Right lobe of liver (tissue), 6 donors: Measurements from ENCODE around the gene ZMIZ1. TPM values are rescaled to one million over a fixed set of nuclear protein-coding genes. Genes with fewer than 3 reads are reported as not detected.

ENCODE experiments used
- ATAC-seq, 4 donors: fragments of 200-7000 bp; cut with Tn5 transposase; one replicate each; pipeline ENCODE4 v1.9.1; 2020; ENCODE audit warnings: mild to moderate bottlenecking in 4 of 4, moderate library complexity in 4 of 4
- DNase-seq, 3 donors: peaks; one replicate each; pipeline ENCODE4 v3.0.0-alpha.2; 2020
- H3K27ac ChIP-seq, 3 donors: fragments of 200-600 bp; one replicate each; pipeline ENCODE4 v1.8.0; 2022
- H3K27me3 ChIP-seq, 2 donors: fragments of 200-600 bp; one replicate each; pipeline ENCODE4 v1.8.0; 2022
- H3K36me3 ChIP-seq, 4 donors: fragments of 200-600 bp; sonication (generic) in 1 of 4; one replicate each; pipeline versions ENCODE4 v1.5.1 to v1.8.0; 2017 to 2022; ENCODE audit warnings: control low read depth in 1 of 4
- H3K4me1 ChIP-seq, 4 donors: fragments of 200-600 bp; sonication (generic) in 1 of 4; one replicate each; pipeline versions ENCODE4 v1.5.1 to v1.8.0; 2017 to 2022; ENCODE audit warnings: control low read depth in 1 of 4
- H3K4me3 ChIP-seq, 3 donors: fragments of 200-600 bp; one replicate each; pipeline ENCODE4 v1.8.0; 2022
- H3K9me3 ChIP-seq, 4 donors: fragments of 200-600 bp; sonication (generic) in 1 of 4; one replicate each; pipeline versions ENCODE4 v1.5.1 to v1.8.0; 2017 to 2022; ENCODE audit warnings: control low read depth in 1 of 4
- CTCF ChIP-seq, 4 donors: fragments of 200-600 bp in 3 of 4; fragments of 450-650 bp in 1 of 4; IDR thresholded peaks; one replicate each; pipeline versions ENCODE4 v1.5.1 to v1.8.0; 2016 to 2022; ENCODE audit warnings: antibody characterized with exemption in 4 of 4, mild to moderate bottlenecking in 2 of 4
- POLR2A ChIP-seq: fragments of 450-650 bp; IDR thresholded peaks from one replicate; pipeline ENCODE4 v1.6.1; 2017; ENCODE audit warnings: antibody characterized with exemption, mild to moderate bottlenecking
- WGBS: methylation state at CpG from one replicate; pipeline ENCODE4 v1.1.6; 2018; ENCODE audit warnings: low coverage, low lambda C conversion rate; ENCODE audit not compliant: insufficient coverage; ENCODE audit errors: missing lambda C conversion rate; 5-methylcytosine and 5-hydroxymethylcytosine counted together
- intact Hi-C, 2 donors: fragments of 100-400 bp; cut with DNase I; formaldehyde crosslinking; loops; one replicate each; pipeline versions ENCODE4 v1.11.2 to v1.14.1; 2022
- total RNA-seq, 6 experiments: library from RNA; depleted of rRNA in 2 of 6; stranded (reverse); fragments of >200 nt in 2 of 6; fragmentation: NEBNext Ultra II Directional in 3 of 6; extraction: Animal tissue kit (Norgen Biotek cat#: 25700) in 3 of 6; gene quantifications; one replicate each; pipeline versions ENCODE4 v1.1.0 to v1.2.4, GENCODE V29; 2016 to 2023
- donor health status: DM: no; HTN: yes; CAD: no.
- donor health status: DM: no; HTN: no; CAD: no.
- donor health status: DM: no; HTN: no; CAD: no.
- donor health status: DM: no; HTN: yes; CAD: no.
- donor health status: DM: no; HTN: yes; CAD: no.

The ZMIZ1 gene
- total RNA-seq, 6 experiments from 2014 or later: 9.9 to 22.8 (median 12.3) TPM

GRCh38 chr10:79323602-79324001 is 254.8 kb downstream of the ZMIZ1 start:
- DNase-seq (no peak), ATAC-seq (no peak)
- H3K27ac ChIP-seq: no peak overlapping the region
- intact Hi-C loops: no loop called here
- H3K9me3 ChIP-seq: no peaks in the 10 kb centered on the region
- H3K4me3 ChIP-seq: no peak overlapping the region
- TF ChIP-seq POLR2A (no peak), CTCF (IDR thresholded peaks at IDR 0.05) (no peak)
- no peaks in the 10 kb centered on the region for H3K4me1 ChIP-seq
- 67% methylated on average over 1 of the region's 1 CpG for WGBS
- no peaks in the 10 kb centered on the region for H3K36me3 ChIP-seq
- H3K27me3 ChIP-seq: no peaks in the 10 kb centered on the region

- no peak overlapping the region for H3K27ac ChIP-seq
- H3K9me3 ChIP-seq: no peaks in the 10 kb centered on the region
- WGBS: 83% methylated on average over 3 of the region's 10 CpGs
- no peak for TF ChIP-seq CTCF (IDR thresholded peaks at IDR 0.05)
- no peak for TF ChIP-seq POLR2A
- no peak for ATAC-seq
- no peak for DNase-seq
- H3K36me3 ChIP-seq: no peaks in the 10 kb centered on the region
- no peaks in the 10 kb centered on the region for H3K4me1 ChIP-seq
- intact Hi-C loops: no loop called here
- no peak overlapping the region for H3K4me3 ChIP-seq
- H3K27me3 ChIP-seq: no peaks in the 10 kb centered on the region
These were observed 255.4 kb downstream of the ZMIZ1 start for GRCh38 chr10:79324032-79324695.

- WGBS: 88% methylated on average over 3 of the region's 3 CpGs
- H3K4me1 ChIP-seq: no peaks in the 10 kb centered on the region
- no peak overlapping the region for H3K27ac ChIP-seq
- H3K27me3 ChIP-seq: no peaks in the 10 kb centered on the region
- DNase-seq (no peak), ATAC-seq (no peak)
- H3K4me3 ChIP-seq: no peak overlapping the region
- intact Hi-C loops: no loop called here
- TF ChIP-seq POLR2A: no peak
- no peak for TF ChIP-seq CTCF (IDR thresholded peaks at IDR 0.05)
- no peaks in the 10 kb centered on the region for H3K36me3 ChIP-seq
- H3K9me3 ChIP-seq: no peaks in the 10 kb centered on the region
These were observed 257.8 kb downstream of the ZMIZ1 start for GRCh38 chr10:79326361-79327089.

GRCh38 chr10:79327090-79327457 is 258.3 kb downstream of the ZMIZ1 start:
- Histone ChIP-seq H3K27me3 (no peaks in the 10 kb centered on the region), H3K4me1 (no peaks in the 10 kb centered on the region), H3K9me3 (no peaks in the 10 kb centered on the region), H3K4me3 (no peak overlapping the region), H3K36me3 (no peaks in the 10 kb centered on the region), H3K27ac (no peak overlapping the region)
- intact Hi-C loops: no loop called here
- DNase-seq (no peak), ATAC-seq (no peak)
- no peak for TF ChIP-seq POLR2A
- TF ChIP-seq CTCF (IDR thresholded peaks at IDR 0.05): no peak
- 95% methylated on average over 3 of the region's 8 CpGs for WGBS
